ENCODE results near the gene NRXN2.

GRCh38 chr11:64608636-64609035 is 114.4 kb downstream of the NRXN2 start:
- TF ChIP-seq CTCF (IDR thresholded peaks at IDR 0.05) (no peak), POLR2A (IDR thresholded peaks at IDR 0.05) (no peak)
